Superior temporal gyrus (tissue), 1 donor: ENCODE data around the gene SLCO3A1.

ENCODE experiments used
- DNase-seq: peaks from one replicate; pipeline ENCODE4 v3.0.0-alpha.2; 2016; ENCODE audit errors: extremely low spot score

Gene SLCO3A1

GRCh38 chr15:92123962-92124656 is 270.6 kb downstream of the SLCO3A1 start:
- peak; percentile 94 for DNase-seq

GRCh38 chr15:92124657-92125010 is 271.1 kb downstream of the SLCO3A1 start:
- no peak for DNase-seq

GRCh38 chr15:92128788-92129187 is 275.3 kb downstream of the SLCO3A1 start:
- no peak for DNase-seq

- DNase-seq, result no peak
These were observed 276.7 kb downstream of the SLCO3A1 start for GRCh38 chr15:92130244-92130643.

- DNase-seq, result no peak
These were observed 277.4 kb downstream of the SLCO3A1 start for GRCh38 chr15:92130906-92131305.

- DNase-seq, result no peak
These were observed 279.7 kb downstream of the SLCO3A1 start for GRCh38 chr15:92132982-92133755.

GRCh38 chr15:92140796-92141195 is 287.3 kb downstream of the SLCO3A1 start:
- DNase-seq, result no peak

GRCh38 chr15:92141607-92142006 is 288.1 kb downstream of the SLCO3A1 start:
- DNase-seq, result no peak

GRCh38 chr15:92142242-92143232 is 289.0 kb downstream of the SLCO3A1 start:
- no peak for DNase-seq

- DNase-seq, result no peak
These were observed 290.3 kb downstream of the SLCO3A1 start for GRCh38 chr15:92143765-92144164.

- no peak for DNase-seq
These were observed 293.1 kb downstream of the SLCO3A1 start for GRCh38 chr15:92146511-92147150.

GRCh38 chr15:92149029-92149428 is 295.5 kb downstream of the SLCO3A1 start:
- no peak for DNase-seq

- no peak for DNase-seq
These were observed 296.0 kb downstream of the SLCO3A1 start for GRCh38 chr15:92149465-92149864.

- no peak for DNase-seq
These were observed 297.7 kb downstream of the SLCO3A1 start for GRCh38 chr15:92151168-92151567.

- DNase-seq, result no peak
These were observed 298.2 kb downstream of the SLCO3A1 start for GRCh38 chr15:92151741-92152140.

- no peak for DNase-seq
These were observed 299.5 kb downstream of the SLCO3A1 start for GRCh38 chr15:92152983-92153382.

- DNase-seq, result no peak
These were observed 300.1 kb downstream of the SLCO3A1 start for GRCh38 chr15:92153620-92154019.

GRCh38 chr15:92155934-92156333 is 302.4 kb downstream of the SLCO3A1 start:
- no peak for DNase-seq

GRCh38 chr15:92157666-92158298 is 304.3 kb downstream of the SLCO3A1 start:
- DNase-seq, result no peak

- DNase-seq, result no peak
These were observed 304.9 kb downstream of the SLCO3A1 start for GRCh38 chr15:92158426-92158825.

GRCh38 chr15:92159481-92159880 is 306.0 kb downstream of the SLCO3A1 start:
- no peak for DNase-seq
